ENCODE results near the gene LRRC9.

Gene LRRC9

DNA sequence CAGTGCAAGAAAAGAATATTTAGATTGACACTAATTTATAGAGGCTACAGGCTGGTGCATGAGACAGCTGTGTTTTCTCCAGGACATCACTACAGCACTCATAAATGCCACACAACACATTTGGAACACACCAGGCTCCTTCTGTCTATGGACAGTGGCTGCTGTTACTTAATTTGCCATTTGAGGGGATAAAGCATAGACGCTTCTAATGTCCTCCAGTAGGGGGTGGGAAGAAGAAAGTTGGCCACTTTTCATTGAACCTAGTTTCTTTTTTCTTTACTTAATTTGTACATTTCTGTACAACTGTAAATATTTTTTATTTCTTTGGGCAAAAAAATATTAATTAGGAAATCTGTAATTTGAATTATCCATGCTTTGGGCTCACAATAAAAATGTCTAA, 37.0 kb upstream of the LRRC9 start:
- Histone ChIP-seq H3K27ac (ENCODE audit: low read length) (no peak overlapping the region), H3K4me2 (ENCODE audit: low read depth, low read length) (no peak overlapping the region), H4K20me1 (ENCODE audit: insufficient read depth, low read length) (no peaks in the 10 kb centered on the region), H3K4me3 (ENCODE audit: low read length) (no peak overlapping the region), H3K36me3 (replicated peaks; ENCODE audit: insufficient read depth, low read length) (no peaks in the 10 kb centered on the region), H2AFZ (ENCODE audit: low read length) (no peak overlapping the region), H3K9me2 (replicated peaks; ENCODE audit: insufficient read depth, low read length) (no peaks in the 10 kb centered on the region), H3K9ac (ENCODE audit: low read length) (no peak overlapping the region), H3F3A (ENCODE audit: insufficient read depth, low read length) (no peaks in the 10 kb centered on the region), H3K79me2 (ENCODE audit: low read length) (no peaks in the 10 kb centered on the region), H3K4me1 (ENCODE audit: low read length) (no peaks in the 10 kb centered on the region), H3K9me3 (replicated peaks; ENCODE audit: insufficient read depth, low read length) (no peaks in the 10 kb centered on the region), H3K27me3 (replicated peaks; ENCODE audit: insufficient read depth, low read length) (no peaks in the 10 kb centered on the region)
- TF ChIP-seq, protein P1, sequence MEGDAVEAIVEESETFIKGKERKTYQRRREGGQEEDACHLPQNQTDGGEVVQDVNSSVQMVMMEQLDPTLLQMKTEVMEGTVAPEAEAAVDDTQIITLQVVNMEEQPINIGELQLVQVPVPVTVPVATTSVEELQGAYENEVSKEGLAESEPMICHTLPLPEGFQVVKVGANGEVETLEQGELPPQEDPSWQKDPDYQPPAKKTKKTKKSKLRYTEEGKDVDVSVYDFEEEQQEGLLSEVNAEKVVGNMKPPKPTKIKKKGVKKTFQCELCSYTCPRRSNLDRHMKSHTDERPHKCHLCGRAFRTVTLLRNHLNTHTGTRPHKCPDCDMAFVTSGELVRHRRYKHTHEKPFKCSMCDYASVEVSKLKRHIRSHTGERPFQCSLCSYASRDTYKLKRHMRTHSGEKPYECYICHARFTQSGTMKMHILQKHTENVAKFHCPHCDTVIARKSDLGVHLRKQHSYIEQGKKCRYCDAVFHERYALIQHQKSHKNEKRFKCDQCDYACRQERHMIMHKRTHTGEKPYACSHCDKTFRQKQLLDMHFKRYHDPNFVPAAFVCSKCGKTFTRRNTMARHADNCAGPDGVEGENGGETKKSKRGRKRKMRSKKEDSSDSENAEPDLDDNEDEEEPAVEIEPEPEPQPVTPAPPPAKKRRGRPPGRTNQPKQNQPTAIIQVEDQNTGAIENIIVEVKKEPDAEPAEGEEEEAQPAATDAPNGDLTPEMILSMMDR (IDR thresholded peaks at IDR 0.05; ENCODE audit: low read length), result peak; percentile 13; the same call in 1 of the 2 replicates
- TF ChIP-seq EZH2phosphoT487 (IDR thresholded peaks at IDR 0.05; ENCODE audit: low read length), result no peak
- DNase-seq, result no peak

DNA sequence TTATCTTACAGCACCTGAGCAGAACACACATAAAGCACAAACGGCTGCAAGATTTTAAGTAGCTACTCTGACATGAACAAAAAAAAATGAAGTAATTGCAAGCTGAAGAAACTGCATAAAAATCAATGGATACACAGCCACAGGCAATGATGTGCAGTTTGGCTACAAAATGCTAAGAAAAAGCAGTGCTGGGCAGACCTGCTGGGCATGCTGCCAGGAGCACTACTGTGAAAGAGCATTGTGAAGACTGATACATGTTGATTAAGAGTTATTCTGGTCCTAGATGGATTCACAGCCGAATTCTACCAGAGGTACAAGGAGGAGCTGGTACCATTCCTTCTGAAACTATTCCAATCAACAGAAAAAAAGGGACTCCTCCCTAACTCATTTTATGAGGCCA, 29.3 kb upstream of the LRRC9 start:
- H3K9ac ChIP-seq (ENCODE audit: low read length), result no peak overlapping the region
- no peaks in the 10 kb centered on the region for H3K9me3 ChIP-seq (replicated peaks; ENCODE audit: insufficient read depth, low read length)
- H3F3A ChIP-seq (ENCODE audit: insufficient read depth, low read length), result no peaks in the 10 kb centered on the region
- no peak for TF ChIP-seq EZH2phosphoT487 (IDR thresholded peaks at IDR 0.05; ENCODE audit: low read length)
- TF ChIP-seq, protein P1 (IDR thresholded peaks at IDR 0.05; ENCODE audit: low read length), result no peak
- no peak for TF ChIP-seq EZH2 (optimal IDR thresholded peaks at IDR 0.05; ENCODE audit: low read depth, low read length)
- no peaks in the 10 kb centered on the region for H3K4me1 ChIP-seq (ENCODE audit: low read length)
- DNase-seq, result no peak
- H3K79me2 ChIP-seq (ENCODE audit: low read length), result no peaks in the 10 kb centered on the region
- no peaks in the 10 kb centered on the region for H4K20me1 ChIP-seq (ENCODE audit: insufficient read depth, low read length)
- H3K9me2 ChIP-seq (replicated peaks; ENCODE audit: insufficient read depth, low read length), result no peaks in the 10 kb centered on the region
- no peak overlapping the region for H3K4me3 ChIP-seq (ENCODE audit: low read length)
- H3K36me3 ChIP-seq (replicated peaks; ENCODE audit: insufficient read depth, low read length), result no peaks in the 10 kb centered on the region
- no peak overlapping the region for H2AFZ ChIP-seq (ENCODE audit: low read length)
- H3K27ac ChIP-seq (ENCODE audit: low read length), result no peak overlapping the region
- no peaks in the 10 kb centered on the region for H3K27me3 ChIP-seq (replicated peaks; ENCODE audit: insufficient read depth, low read length)
- no peak overlapping the region for H3K4me2 ChIP-seq (ENCODE audit: low read depth, low read length)

DNA sequence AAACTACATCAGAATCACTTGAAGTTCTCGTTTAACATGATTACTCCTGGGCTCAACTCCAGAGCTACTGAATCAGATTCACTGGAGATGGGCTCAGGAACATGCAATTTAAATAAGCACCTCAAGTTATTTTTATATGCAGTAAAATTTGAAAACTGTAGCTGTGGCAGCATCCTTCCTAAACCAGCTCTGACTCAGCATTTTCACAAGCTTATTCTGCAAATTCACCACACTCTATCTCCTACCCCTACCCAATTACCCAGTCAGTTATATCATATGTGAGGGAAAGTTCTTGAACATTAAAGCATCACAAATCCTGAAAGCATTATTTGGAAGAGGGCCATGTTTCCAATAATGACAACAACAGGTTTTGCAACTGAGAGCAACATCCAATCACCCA, 24.2 kb upstream of the LRRC9 start:
- H2AFZ ChIP-seq (ENCODE audit: low read length), result no peak overlapping the region
- DNase-seq, result peak; percentile 9
- H3K9ac ChIP-seq (ENCODE audit: low read length), result no peak overlapping the region
- no peaks in the 10 kb centered on the region for H3K9me2 ChIP-seq (replicated peaks; ENCODE audit: insufficient read depth, low read length)
- no peaks in the 10 kb centered on the region for H3K79me2 ChIP-seq (ENCODE audit: low read length)
- no peaks in the 10 kb centered on the region for H3K4me1 ChIP-seq (ENCODE audit: low read length)
- no peak overlapping the region for H3K4me2 ChIP-seq (ENCODE audit: low read depth, low read length)
- no peak overlapping the region for H3K4me3 ChIP-seq (ENCODE audit: low read length)
- H3K9me3 ChIP-seq (replicated peaks; ENCODE audit: insufficient read depth, low read length), result no peaks in the 10 kb centered on the region
- H3K27me3 ChIP-seq (replicated peaks; ENCODE audit: insufficient read depth, low read length), result no peaks in the 10 kb centered on the region
- no peaks in the 10 kb centered on the region for H3F3A ChIP-seq (ENCODE audit: insufficient read depth, low read length)
- TF ChIP-seq EZH2 (optimal IDR thresholded peaks at IDR 0.05; ENCODE audit: low read depth, low read length) (no peak), EZH2phosphoT487 (IDR thresholded peaks at IDR 0.05; ENCODE audit: low read length) (no peak)
- TF ChIP-seq, protein P1 (IDR thresholded peaks at IDR 0.05; ENCODE audit: low read length), result no peak
- no peaks in the 10 kb centered on the region for H3K36me3 ChIP-seq (replicated peaks; ENCODE audit: insufficient read depth, low read length)
- H3K27ac ChIP-seq (ENCODE audit: low read length), result no peak overlapping the region
- no peaks in the 10 kb centered on the region for H4K20me1 ChIP-seq (ENCODE audit: insufficient read depth, low read length)

Measured in MM.1S (cell line).